ENCODE results near the gene PIK3R4.

Gene PIK3R4

GRCh38 chr3:130748981-130749380 is 2.4 kb upstream of the PIK3R4 start:
- no peak for DNase-seq (ENCODE audit: low spot score)
- TF ChIP-seq CTCF (IDR thresholded peaks at IDR 0.05; ENCODE audit: borderline replicate concordance, control extremely low read depth, extremely low read depth, insufficient read depth, missing control alignments) = no peak
- in situ Hi-C loops (cut with MboI; ENCODE audit: low sequenced_read_pairs, unreplicated experiment) = no loop called here

GRCh38 chr3:130748467-130748861 is 1.8 kb upstream of the PIK3R4 start:
- in situ Hi-C loops (cut with MboI; ENCODE audit: low sequenced_read_pairs, unreplicated experiment) = no loop called here
- DNase-seq (ENCODE audit: low spot score) = no peak
- TF ChIP-seq CTCF (IDR thresholded peaks at IDR 0.05; ENCODE audit: borderline replicate concordance, control extremely low read depth, extremely low read depth, insufficient read depth, missing control alignments) = no peak

- in situ Hi-C loops (cut with MboI; ENCODE audit: low sequenced_read_pairs, unreplicated experiment) = no loop called here
- TF ChIP-seq CTCF (IDR thresholded peaks at IDR 0.05; ENCODE audit: borderline replicate concordance, control extremely low read depth, extremely low read depth, insufficient read depth, missing control alignments) = no peak
- DNase-seq (ENCODE audit: low spot score) = no peak
Observed at GRCh38 chr3:130743354-130743753, 3.3 kb downstream of the PIK3R4 start.

GRCh38 chr3:130741946-130742610 is 4.6 kb downstream of the PIK3R4 start:
- in situ Hi-C loops (cut with MboI; ENCODE audit: low sequenced_read_pairs, unreplicated experiment) = no loop called here
- DNase-seq (ENCODE audit: low spot score) = no peak
- no peak for TF ChIP-seq CTCF (IDR thresholded peaks at IDR 0.05; ENCODE audit: borderline replicate concordance, control extremely low read depth, extremely low read depth, insufficient read depth, missing control alignments)

- no peak for DNase-seq (ENCODE audit: low spot score)
- TF ChIP-seq CTCF (IDR thresholded peaks at IDR 0.05; ENCODE audit: borderline replicate concordance, control extremely low read depth, extremely low read depth, insufficient read depth, missing control alignments) = no peak
- in situ Hi-C loops (cut with MboI; ENCODE audit: low sequenced_read_pairs, unreplicated experiment) = no loop called here
Observed at GRCh38 chr3:130739848-130740247, 6.8 kb downstream of the PIK3R4 start.

- no peak for DNase-seq (ENCODE audit: low spot score)
- in situ Hi-C loops (cut with MboI; ENCODE audit: low sequenced_read_pairs, unreplicated experiment) = no loop called here
- TF ChIP-seq CTCF (IDR thresholded peaks at IDR 0.05; ENCODE audit: borderline replicate concordance, control extremely low read depth, extremely low read depth, insufficient read depth, missing control alignments) = no peak
Observed at GRCh38 chr3:130738241-130738640, 8.4 kb downstream of the PIK3R4 start.
